Astrocyte (in vitro differentiated cells and primary cell): ENCODE results near the gene BPHL.

Experiments used
- EZH2 ChIP-seq: IDR thresholded peaks from 2 replicates; pipeline ENCODE4 v1.6.1; 2012; ENCODE audit warnings: mild to moderate bottlenecking, low read length, inconsistent platforms; ENCODE audit not compliant: insufficient read depth
- TF ChIP-seq, protein P1 (sequence below): IDR thresholded peaks from 2 replicates; pipeline ENCODE4 v1.5.1; 2011; ENCODE audit warnings: low read depth, mild to moderate bottlenecking, inconsistent platforms, low read length, moderate library complexity; ENCODE audit not compliant: insufficient read depth

DNA sequence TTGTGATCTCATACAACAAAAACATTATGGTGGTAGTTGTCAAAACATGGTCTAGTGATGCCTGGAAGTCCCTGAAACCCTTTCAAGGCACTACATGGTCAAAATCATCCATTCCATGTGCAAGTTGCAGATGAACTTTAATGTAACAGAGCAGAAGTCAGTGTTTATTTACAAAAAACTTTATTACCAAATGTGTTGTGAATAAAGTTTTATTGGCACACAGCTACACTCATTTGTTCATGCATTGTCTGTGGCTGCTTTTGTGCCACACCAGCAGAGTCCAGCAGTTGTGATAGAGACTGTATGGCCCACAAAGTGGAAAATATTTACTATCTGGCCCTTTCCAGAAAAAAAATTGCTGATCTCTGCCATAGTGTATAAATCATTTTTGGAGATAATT is 82.2 kb downstream of the BPHL start:
- TF ChIP-seq EZH2, result no peak
- TF ChIP-seq, protein P1, sequence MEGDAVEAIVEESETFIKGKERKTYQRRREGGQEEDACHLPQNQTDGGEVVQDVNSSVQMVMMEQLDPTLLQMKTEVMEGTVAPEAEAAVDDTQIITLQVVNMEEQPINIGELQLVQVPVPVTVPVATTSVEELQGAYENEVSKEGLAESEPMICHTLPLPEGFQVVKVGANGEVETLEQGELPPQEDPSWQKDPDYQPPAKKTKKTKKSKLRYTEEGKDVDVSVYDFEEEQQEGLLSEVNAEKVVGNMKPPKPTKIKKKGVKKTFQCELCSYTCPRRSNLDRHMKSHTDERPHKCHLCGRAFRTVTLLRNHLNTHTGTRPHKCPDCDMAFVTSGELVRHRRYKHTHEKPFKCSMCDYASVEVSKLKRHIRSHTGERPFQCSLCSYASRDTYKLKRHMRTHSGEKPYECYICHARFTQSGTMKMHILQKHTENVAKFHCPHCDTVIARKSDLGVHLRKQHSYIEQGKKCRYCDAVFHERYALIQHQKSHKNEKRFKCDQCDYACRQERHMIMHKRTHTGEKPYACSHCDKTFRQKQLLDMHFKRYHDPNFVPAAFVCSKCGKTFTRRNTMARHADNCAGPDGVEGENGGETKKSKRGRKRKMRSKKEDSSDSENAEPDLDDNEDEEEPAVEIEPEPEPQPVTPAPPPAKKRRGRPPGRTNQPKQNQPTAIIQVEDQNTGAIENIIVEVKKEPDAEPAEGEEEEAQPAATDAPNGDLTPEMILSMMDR, result no peak
